ENCODE measurements around the gene MRPL53. TPM values are rescaled to one million over a fixed set of nuclear protein-coding genes. Genes with fewer than 3 reads are reported as not detected.

MRPL53 gene
- polyA plus RNA-seq, 1 experiment = 41.2 TPM

DNA sequence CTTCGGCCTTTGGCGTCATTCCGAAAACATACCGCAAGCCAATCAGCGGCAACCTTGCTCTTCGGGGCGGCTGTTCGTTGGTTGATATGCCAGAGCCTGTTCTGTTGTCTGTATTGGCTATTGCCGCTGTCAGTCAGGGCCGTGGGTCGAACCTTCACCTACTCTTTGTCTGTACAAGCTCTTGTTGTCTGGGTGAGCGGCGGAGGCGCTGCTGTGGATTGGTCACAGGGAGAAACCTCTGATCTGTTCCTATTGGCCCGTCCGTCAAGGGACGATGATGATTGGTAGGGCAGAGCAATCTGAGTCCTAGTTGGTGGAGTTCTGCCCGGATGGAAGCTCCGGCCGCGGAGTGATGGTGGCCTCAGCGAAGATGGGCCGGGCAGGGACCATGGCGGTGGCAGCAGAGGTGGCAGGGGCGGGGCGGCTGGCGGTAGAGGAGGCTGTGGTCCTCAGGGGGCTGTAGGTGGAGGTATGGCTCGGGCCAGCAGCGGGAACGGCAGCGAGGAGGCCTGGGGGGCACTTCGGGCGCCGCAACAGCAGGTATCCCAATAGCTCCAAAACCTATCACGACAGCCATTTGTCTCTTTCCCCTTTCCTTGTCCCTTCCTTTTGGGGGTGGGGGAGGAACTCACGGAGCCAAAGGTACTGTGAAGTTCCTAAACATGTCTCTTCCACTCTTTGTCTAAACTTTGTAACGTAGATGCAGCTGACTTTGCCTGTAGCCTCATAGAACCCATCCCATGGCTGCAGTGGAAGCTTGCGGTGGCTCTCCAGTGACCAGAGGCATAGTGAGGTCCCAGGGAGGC is 14.1 kb downstream of the MRPL53 start, which contains the start of gene WBP1:
Gene WBP1, plus strand, starts transcription at position 307 of the 806 bp plus-strand sequence. Its CDS starts 165 bp downstream, at position 472.
- TF ChIP-seq, protein P1, sequence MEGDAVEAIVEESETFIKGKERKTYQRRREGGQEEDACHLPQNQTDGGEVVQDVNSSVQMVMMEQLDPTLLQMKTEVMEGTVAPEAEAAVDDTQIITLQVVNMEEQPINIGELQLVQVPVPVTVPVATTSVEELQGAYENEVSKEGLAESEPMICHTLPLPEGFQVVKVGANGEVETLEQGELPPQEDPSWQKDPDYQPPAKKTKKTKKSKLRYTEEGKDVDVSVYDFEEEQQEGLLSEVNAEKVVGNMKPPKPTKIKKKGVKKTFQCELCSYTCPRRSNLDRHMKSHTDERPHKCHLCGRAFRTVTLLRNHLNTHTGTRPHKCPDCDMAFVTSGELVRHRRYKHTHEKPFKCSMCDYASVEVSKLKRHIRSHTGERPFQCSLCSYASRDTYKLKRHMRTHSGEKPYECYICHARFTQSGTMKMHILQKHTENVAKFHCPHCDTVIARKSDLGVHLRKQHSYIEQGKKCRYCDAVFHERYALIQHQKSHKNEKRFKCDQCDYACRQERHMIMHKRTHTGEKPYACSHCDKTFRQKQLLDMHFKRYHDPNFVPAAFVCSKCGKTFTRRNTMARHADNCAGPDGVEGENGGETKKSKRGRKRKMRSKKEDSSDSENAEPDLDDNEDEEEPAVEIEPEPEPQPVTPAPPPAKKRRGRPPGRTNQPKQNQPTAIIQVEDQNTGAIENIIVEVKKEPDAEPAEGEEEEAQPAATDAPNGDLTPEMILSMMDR (IDR thresholded peaks at IDR 0.05; ENCODE audit: insufficient read depth, low read depth, low read length) = no peak
- CTCF ChIA-PET = interaction anchor here (1.3 to 2.3 kb wide), 2 partner anchors 9 to 123 kb away, joined by 4 to 11 read pairs; no protein-coding TSS in a partner anchor
- H3K27me3 ChIP-seq (ENCODE audit: control insufficient read depth, insufficient read depth, low read length) = no peaks in the 10 kb centered on the region
- POLR2A ChIA-PET = interaction anchor here (0.6 kb wide), 1 partner anchor 20 kb away, joined by 5 read pairs; no protein-coding TSS in a partner anchor
- H3K4me3 ChIP-seq (ENCODE audit: low read depth, low read length) = peak within 1 kb of the TSS; percentile 86
- peaks cover 15% of the 10 kb centered on the region for H3K36me3 ChIP-seq (ENCODE audit: control insufficient read depth, insufficient read depth, low read length)
- peak; percentile 100 for DNase-seq (ENCODE audit: low read depth)

DNA sequence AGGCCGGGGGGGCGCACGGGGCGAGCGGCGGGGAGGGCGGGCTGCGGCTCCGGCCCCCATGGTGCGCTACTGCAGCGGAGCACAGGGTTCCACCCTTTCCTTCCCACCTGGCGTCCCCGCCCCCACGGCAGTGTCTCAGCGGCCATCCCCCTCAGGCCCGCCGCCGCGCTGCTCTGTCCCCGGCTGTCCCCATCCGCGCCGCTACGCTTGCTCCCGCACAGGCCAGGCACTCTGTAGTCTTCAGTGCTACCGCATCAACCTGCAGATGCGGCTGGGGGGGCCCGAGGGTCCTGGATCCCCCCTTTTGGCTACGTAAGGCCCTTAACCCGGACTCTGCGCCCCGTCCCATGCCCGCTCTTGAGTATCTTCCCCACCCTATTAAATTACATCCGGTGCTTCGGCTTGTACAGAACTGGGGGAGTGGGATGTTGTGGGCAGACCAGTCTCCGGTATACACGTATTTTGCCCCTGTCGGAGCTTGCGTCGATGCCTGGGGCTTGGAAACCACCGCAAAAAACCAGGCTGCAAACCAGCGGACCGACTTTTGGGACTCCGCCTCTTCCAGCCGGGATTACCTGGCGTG is 14.8 kb downstream of the MRPL53 start:
- H3K27me3 ChIP-seq (ENCODE audit: control insufficient read depth, insufficient read depth, low read length) = no peaks in the 10 kb centered on the region
- no peak for DNase-seq (ENCODE audit: low read depth)
- peaks cover 14% of the 10 kb centered on the region for H3K36me3 ChIP-seq (ENCODE audit: control insufficient read depth, insufficient read depth, low read length)
- H3K4me3 ChIP-seq (ENCODE audit: low read depth, low read length) = peak overlapping the region; percentile 56
- POLR2A ChIA-PET = no interaction called here
- CTCF ChIA-PET = interaction anchor here (1.2 to 2.3 kb wide), 3 partner anchors 10 to 122 kb away, joined by 4 to 11 read pairs (median 4); partner anchors contain the start of genes CCDC142 and TTC31
- TF ChIP-seq, protein P1 (IDR thresholded peaks at IDR 0.05; ENCODE audit: insufficient read depth, low read depth, low read length) = no peak

DNA sequence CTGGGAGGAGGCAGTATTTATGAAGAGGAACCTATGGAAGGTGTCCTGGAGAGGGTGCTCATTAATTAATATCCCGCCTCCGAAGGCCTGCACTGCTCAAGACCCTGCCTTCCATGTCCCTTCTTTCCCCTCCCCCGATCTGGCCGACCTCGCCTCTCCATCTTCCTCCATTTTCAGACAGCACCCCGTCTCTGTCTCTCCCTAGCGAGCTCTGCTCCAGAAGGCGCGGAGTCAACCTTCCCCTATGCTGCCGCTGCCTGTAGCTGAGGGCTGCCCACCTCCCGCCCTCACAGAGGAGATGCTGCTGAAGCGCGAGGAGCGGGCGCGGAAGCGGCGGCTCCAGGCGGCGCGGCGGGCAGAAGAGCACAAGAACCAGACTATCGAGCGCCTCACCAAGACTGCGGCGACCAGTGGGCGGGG is 15.3 kb downstream of the MRPL53 start:
- CTCF ChIA-PET = interaction anchor here (0.9 to 2.3 kb wide), 3 partner anchors 26 to 122 kb away, joined by 3 to 11 read pairs (median 4); partner anchors contain the start of genes CCDC142 and TTC31
- TF ChIP-seq, protein P1 (IDR thresholded peaks at IDR 0.05; ENCODE audit: insufficient read depth, low read depth, low read length) = no peak
- Histone ChIP-seq H3K27me3 (ENCODE audit: control insufficient read depth, insufficient read depth, low read length) (no peaks in the 10 kb centered on the region), H3K36me3 (ENCODE audit: control insufficient read depth, insufficient read depth, low read length) (peaks cover 11% of the 10 kb centered on the region), H3K4me3 (ENCODE audit: low read depth, low read length) (peak overlapping the region; percentile 56)
- no peak for DNase-seq (ENCODE audit: low read depth)
- POLR2A ChIA-PET = no interaction called here

DNA sequence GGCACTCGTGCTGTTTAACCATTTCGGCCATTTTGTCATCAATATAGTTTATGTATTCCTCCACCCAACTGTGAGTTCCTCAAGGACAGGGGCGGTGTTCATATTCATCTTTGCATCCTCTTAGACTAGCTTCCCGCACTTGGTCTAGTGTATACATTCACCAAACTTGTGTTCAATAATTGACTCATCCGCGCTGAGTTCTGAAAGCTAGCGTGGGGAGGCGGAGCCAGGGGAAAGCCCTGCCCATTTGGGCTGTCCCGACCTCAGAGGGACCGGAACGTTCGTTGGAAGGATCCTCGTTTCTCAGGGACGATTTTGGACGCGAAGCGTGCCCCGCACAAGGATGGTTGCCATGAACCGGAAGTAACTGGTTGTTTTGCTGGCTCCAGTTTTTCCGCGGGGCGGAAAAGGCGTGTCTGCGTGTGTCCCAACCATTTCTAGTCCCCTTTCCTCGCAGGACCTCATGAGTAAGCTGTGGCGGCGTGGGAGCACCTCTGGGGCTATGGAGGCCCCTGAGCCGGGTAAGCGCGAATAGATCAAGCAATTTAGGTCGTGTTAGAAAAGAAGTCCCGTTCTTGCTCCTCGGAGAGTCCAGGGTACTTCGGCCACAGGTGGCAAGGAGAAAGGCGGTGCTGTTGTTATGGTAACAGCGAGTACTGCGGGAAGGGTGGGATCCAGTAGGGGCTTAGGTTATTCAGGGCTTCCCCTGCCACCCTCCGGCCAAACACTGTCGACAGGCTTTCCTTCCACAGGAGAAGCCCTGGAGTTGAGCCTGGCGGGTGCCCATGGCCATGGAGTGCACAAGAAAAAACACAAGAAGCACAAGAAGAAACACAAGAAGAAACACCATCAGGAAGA is 17.6 kb downstream of the MRPL53 start, which contains the start of gene INO80B:
Gene INO80B, plus strand, starts transcription at position 434 of the 858 bp plus-strand sequence. Its CDS starts 30 bp downstream, at position 464.
- ChIA-PET CTCF (interaction anchor here (0.8 to 4.2 kb wide), 7 partner anchors 12 to 256 kb away, joined by 3 to 13 read pairs (median 3); partner anchors contain the start of genes CCDC142 and TTC31), POLR2A (interaction anchor here (0.5 to 0.7 kb wide), 2 partner anchors 18 to 24 kb away, joined by 3 read pairs; partner anchors contain the start of gene MRPL53)
- H3K36me3 ChIP-seq (ENCODE audit: control insufficient read depth, insufficient read depth, low read length) = no peaks in the 10 kb centered on the region
- peak within 1 kb of the TSS; percentile 68 for H3K4me3 ChIP-seq (ENCODE audit: low read depth, low read length)
- peak; percentile 87 for DNase-seq (ENCODE audit: low read depth)
- TF ChIP-seq, protein P1 (IDR thresholded peaks at IDR 0.05; ENCODE audit: insufficient read depth, low read depth, low read length) = no peak
- H3K27me3 ChIP-seq (ENCODE audit: control insufficient read depth, insufficient read depth, low read length) = no peaks in the 10 kb centered on the region
